Neural progenitor cell (in vitro differentiated cells): ENCODE data around the gene SLC9A3.

Experiments used
- CTCF ChIP-seq: fragments of 200-600 bp; sonication (generic); IDR thresholded peaks from 2 replicates; pipeline ENCODE4 v1.5.1; 2017; ENCODE audit warnings: antibody characterized with exemption, mild to moderate bottlenecking
- EZH2 ChIP-seq: fragments of 200-600 bp; sonication (generic); IDR thresholded peaks from 2 replicates; pipeline ENCODE4 v1.6.1; 2017; ENCODE audit warnings: antibody characterized with exemption, mild to moderate bottlenecking, moderate library complexity
- EZH2phosphoT487 ChIP-seq: fragments of 200-600 bp; sonication (generic); IDR thresholded peaks from 2 replicates; pipeline ENCODE4 v1.6.1; 2017; ENCODE audit warnings: antibody characterized with exemption

GRCh38 chr5:439636-440035 is 84.6 kb downstream of the SLC9A3 start:
- TF ChIP-seq CTCF (no peak), EZH2phosphoT487 (no peak), EZH2 (no peak)
